GM21825 (cell line): ENCODE data around the gene VPS13D.
"Not testable (repeated sequence)": the region's sequence is repeated elsewhere in the genome, so short reads cannot be mapped to it uniquely, and the experiment has no call there.

Experiments
- ATAC-seq: cut with Tn5 transposase; IDR thresholded peaks from one replicate; pipeline ENCODE4 v1.9.1; 2021; ENCODE audit warnings: mild to moderate bottlenecking, moderate library complexity; ENCODE audit not compliant: unreplicated experiment

Gene VPS13D

GRCh38 chr1:12506281-12507280, 276.8 kb downstream of the VPS13D start:
- no peak for ATAC-seq

GRCh38 chr1:12507631-12508030, 277.8 kb downstream of the VPS13D start:
- no peak for ATAC-seq

DNA sequence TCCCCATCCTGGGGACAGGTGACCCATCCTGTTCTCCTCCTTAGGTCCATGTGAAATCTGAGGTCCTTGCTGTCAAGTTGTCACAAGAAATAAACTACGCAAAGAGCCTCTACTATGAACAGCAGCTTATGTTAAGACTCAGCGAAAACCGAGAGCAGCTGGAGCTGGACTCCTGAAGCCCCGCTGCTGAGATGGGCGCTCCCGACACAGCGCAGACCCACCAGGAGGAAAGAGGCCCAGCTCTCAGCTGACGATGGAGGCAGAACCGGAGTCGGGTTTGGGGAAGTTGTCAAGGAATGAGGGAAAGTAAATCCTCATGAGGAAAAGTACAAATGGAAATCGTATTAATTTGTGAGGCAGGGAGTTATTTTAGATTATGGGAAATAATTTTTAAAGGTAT, 279.0 kb downstream of the VPS13D start:
- ATAC-seq, result no peak

GRCh38 chr1:12511128-12511484, 281.3 kb downstream of the VPS13D start:
- no peak for ATAC-seq

DNA sequence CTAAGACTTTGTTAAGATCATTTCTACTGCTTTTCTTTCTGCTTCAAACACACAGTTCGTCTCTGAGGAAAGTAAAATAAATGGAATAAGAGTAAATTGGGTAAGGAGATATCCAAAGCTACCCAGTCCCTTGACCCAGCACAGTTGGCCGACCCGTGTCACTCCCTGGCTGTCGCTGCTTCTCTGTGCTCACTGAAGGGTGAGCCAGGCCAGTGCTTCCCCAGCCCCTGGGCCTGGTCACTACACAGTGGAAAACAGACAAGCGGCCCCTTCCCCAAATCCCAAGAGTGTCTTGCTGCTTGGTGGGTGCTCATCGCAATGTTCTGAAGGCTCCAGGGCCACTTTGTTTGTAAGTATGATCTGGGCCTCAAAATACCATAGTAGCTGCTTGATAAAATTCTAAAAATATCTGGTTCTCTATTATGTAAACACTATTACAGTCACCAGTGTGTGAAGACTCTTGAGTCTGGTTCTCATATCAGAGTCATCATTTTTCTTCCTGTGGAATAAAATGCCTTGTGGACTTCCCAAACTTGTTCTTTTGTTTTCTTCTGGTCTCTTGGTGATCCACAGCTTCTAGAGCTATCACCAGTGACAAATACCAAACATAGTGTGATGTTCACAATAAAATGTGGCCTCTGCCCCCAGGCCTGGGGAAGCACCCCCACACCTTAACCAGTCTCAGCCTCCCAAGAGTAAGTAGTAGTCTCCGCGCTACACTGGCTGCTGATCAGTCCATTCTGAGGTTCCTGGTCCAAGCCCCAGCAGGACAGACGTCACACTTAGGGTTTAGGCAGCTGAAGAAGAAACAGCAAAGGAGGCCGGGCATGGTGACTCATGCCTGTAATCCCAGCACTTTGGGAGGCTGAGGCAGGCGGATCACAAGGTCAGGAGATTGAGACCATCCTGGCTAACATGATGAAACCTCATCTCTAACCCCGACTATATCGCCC, 282.0 kb downstream of the VPS13D start:
- no peak for ATAC-seq

GRCh38 chr1:12513181-12513580, 283.4 kb downstream of the VPS13D start:
- ATAC-seq, result no peak

DNA sequence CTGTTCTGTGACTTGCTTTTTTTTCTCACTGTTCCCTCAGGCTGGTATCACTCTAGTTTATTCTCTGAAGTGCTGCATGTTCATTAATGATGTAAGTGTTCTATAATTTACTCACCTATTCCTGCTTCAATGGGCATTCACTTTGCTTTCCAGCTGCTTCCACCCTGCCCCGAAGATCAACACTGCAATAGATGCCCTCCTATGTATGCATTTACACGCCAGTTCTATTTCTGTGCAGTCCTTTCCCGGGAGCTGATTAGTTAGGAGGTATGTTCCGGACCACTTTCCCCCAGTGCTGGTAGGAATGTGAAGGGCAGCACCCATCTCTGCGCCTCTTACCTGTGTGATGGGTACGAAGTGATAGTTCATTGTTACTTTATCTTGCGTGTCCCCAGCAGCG, 284.8 kb downstream of the VPS13D start:
- no peak for ATAC-seq

GRCh38 chr1:12515234-12515633, 285.4 kb downstream of the VPS13D start:
- no peak for ATAC-seq

- no peak for ATAC-seq
Observed at GRCh38 chr1:12516741-12517140, 286.9 kb downstream of the VPS13D start.

GRCh38 chr1:12518931-12519692, 289.3 kb downstream of the VPS13D start:
- no peak for ATAC-seq

GRCh38 chr1:12519693-12520364, 290.0 kb downstream of the VPS13D start:
- no peak for ATAC-seq

- no peak for ATAC-seq
Observed at GRCh38 chr1:12521096-12521495, 291.3 kb downstream of the VPS13D start.

GRCh38 chr1:12522780-12523179, 292.9 kb downstream of the VPS13D start:
- not testable (repeated sequence) for ATAC-seq

DNA sequence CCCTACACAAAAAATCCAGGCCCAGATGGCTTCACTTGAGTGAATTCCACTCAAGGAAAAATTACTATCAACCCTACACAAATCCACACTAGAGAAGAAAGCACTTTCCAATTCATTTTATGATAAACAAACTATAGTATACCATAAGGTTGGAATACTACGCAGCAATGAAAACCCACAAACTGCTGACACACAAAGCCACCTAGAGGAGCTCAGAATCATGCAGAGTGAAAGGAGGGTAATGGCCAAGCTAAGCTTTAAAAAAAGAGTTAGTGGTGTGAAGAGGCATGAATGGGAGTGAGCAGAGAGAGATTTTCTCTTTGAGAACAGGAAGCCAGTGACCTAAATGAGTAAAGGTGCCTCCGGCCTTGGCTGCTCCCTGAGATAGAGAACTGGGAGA, 294.4 kb downstream of the VPS13D start:
- no peak for ATAC-seq

- no peak for ATAC-seq
Observed at GRCh38 chr1:12525311-12526181, 295.7 kb downstream of the VPS13D start.

DNA sequence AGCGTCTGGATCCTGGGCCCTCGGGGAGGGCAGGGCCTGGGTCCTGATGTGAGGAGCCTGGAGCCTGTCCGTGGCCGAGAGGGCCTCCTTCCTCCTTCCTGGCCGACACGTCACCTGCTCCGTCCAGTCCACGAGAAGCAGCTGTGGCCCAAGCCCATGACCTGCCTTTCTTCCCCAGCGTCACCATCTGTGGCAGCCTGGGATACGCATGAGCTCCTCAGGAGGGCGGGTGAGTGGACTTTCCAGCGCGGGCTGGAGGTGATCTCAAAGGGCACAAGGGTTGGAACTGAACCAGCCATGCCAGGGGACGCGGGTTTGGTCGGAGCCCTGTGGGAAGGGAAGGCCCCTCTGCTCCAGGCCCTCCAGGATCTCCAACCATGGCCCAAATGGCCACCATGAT, 297.7 kb downstream of the VPS13D start:
- no peak for ATAC-seq

DNA sequence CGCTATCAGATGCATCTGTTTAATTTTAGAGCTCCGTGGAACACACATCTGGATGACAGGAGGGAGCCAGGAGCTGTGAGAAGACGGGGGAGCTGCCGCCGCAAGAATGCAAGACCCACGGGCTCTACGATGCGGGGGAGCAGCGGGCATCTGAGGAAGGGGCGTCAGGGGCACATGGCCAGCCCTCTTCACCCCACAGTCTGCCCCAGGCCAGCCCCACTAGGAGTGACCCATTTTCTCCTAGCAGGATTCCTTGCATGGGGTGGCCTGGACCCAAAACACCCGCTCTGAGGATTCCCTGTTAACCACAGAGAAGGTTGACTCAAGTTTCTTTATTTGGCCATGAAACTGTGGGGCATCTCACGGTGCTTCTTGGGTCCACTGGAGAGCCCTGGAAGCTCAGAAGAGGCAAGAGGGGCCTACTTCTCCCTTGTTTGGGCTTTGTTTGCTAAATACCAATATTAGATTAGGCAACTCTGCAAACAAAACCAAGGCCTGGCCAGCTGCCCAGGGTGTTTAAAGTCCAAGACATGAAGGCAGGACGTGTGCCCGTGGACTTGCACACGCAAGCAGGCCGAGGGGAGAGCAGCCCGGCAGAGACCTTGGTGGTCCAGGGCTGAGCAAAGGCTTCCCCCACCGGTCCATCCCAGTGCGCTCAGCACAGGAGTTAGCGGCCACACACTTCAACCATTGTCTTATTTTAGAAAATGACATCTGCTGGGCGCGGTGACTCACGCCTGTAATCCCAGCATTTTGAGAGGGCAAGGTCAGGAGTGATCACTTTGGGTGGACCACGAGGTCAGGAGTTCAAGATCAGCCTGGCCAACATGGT, 298.4 kb downstream of the VPS13D start:
- no peak for ATAC-seq

DNA sequence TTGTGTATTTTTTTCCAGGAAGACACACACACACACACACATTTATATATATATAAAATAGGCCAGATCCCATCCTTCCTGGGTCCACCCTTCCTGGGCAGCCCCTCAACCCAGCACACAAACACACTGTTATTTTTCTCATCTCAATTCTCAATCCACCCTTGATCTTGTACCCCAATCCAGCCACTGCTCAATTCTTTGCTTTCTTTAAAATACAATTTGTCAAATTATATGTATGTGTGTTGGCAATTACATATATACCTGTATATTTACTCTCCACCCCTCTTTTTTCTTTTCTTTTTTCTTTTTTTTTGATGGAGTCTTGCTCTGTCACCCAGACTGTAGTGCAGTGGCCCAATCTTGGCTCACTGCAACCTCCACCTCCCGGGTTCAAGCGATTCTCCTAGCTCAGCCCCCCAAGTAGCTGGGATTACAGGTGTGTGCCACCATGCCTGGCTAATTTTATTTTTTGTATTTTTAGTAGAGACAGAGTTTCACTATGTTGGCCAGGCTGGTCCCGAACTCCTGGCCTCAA, 299.9 kb downstream of the VPS13D start:
- no peak for ATAC-seq
